K562 (cell line): Measurements from ENCODE around the gene CTDSPL. TPM values are rescaled to one million over a fixed set of nuclear protein-coding genes. Genes with fewer than 3 reads are reported as not detected.

Experiments used
- ATAC-seq: fragments of 200-7000 bp; cut with Tn5 transposase; 3 replicates; pipeline ENCODE4 v1.9.1; 2020; ENCODE audit warnings: moderate library complexity
- BruUV-seq: library from RNA; stranded (reverse); fragments of 400-500 nt; replicated peaks from 2 replicates; lab custom pipeline; 2021; lab: Mats Ljungman, UMichigan
- CTCF ChIA-PET: fragments of 300-600 bp; formaldehyde crosslinking; extraction: SDS; loops from one replicate; lab custom pipeline; 2021; ENCODE audit warnings: low intra/inter-chr PET ratio; lab: Yijun Ruan, JAX
- POLR2A ChIA-PET: fragments of 300-600, 350-650 bp; sonication (Branson Sonifier 250); formaldehyde crosslinking; extraction: SDS; loops from one replicate; lab custom pipeline; 2021; ENCODE audit warnings: antibody characterized with exemption, inconsistent platforms; lab: Yijun Ruan, JAX
- DNase-seq, 4 experiments: peaks; one replicate each; pipeline versions ENCODE4 v3.0.0 to v3.0.0-alpha.2; 2011 to 2018; ENCODE audit warnings: low spot score in 3 of 4, mixed read lengths in 3 of 4; ENCODE audit errors: extremely low read depth in 1 of 4
- FAIRE-seq: peaks from 2 replicates; lab custom pipeline; 2011; peaks lifted over from hg19 to GRCh38; lab: Jason Lieb, UNC
- H2AFZ ChIP-seq: 2 replicates; pipeline ENCODE4 v1.6.0; 2011; ENCODE audit warnings: low read depth, low read length, control low read depth, inconsistent platforms
- H3K27ac ChIP-seq: fragments of 200-600 bp; 3 replicates; pipeline ENCODE4 v1.8.0; 2011; ENCODE audit warnings: low read depth, mild to moderate bottlenecking, control low read depth, inconsistent platforms, low read length, moderate library complexity, mixed read lengths; ENCODE audit errors: extremely low read depth
- H3K27me3 ChIP-seq, 2 experiments: fragments of 300-600 bp in 1 of 2; 2 replicates in 1 of 2; 3 replicates in 1 of 2; pipeline versions ENCODE4 v1.6.0 to v1.8.0; 2011; ENCODE audit warnings: inconsistent platforms in 2 of 2, low read length in 2 of 2, mild to moderate bottlenecking in 1 of 2, mixed read lengths in 1 of 2, moderate library complexity in 1 of 2; ENCODE audit not compliant: control insufficient read depth in 2 of 2, insufficient read depth in 2 of 2
- H3K36me3 ChIP-seq: fragments of 300-600 bp; 3 replicates; pipeline ENCODE4 v1.8.0; 2011; ENCODE audit warnings: mild to moderate bottlenecking, low read length, inconsistent platforms; ENCODE audit not compliant: control insufficient read depth, insufficient read depth
- H3K4me1 ChIP-seq, 2 experiments: fragments of 200-600 bp in 1 of 2; replicated peaks in 1 of 2; 2 replicates in 1 of 2; 3 replicates in 1 of 2; pipeline versions ENCODE4 v1.5.1 to v1.8.0; 2011; ENCODE audit warnings: inconsistent platforms in 2 of 2, low read length in 2 of 2, mild to moderate bottlenecking in 1 of 2, mixed read lengths in 1 of 2, moderate library complexity in 1 of 2; ENCODE audit not compliant: control insufficient read depth in 2 of 2, insufficient read depth in 2 of 2
- H3K4me2 ChIP-seq: 2 replicates; pipeline ENCODE4 v1.6.1; 2011; ENCODE audit warnings: low read length, control low read depth, inconsistent platforms, mixed read lengths; ENCODE audit not compliant: insufficient read depth
- H3K4me3 ChIP-seq: fragments of 200-600 bp; sonication (generic), shearing (Covaris generic); 2 replicates; pipeline ENCODE4 v1.5.1; 2016; ENCODE audit warnings: control low read depth, inconsistent platforms
- H3K79me2 ChIP-seq: fragments of 200-600 bp; 3 replicates; pipeline ENCODE4 v1.8.0; 2011; ENCODE audit warnings: low read length, inconsistent platforms; ENCODE audit not compliant: control insufficient read depth, insufficient read depth
- H3K9ac ChIP-seq, 2 experiments: 2 replicates each; pipeline versions ENCODE4 v1.6.0 to v1.6.1; 2011; ENCODE audit warnings: low read depth in 2 of 2, low read length in 2 of 2, control low read depth in 1 of 2, inconsistent platforms in 1 of 2, mild to moderate bottlenecking in 1 of 2, mixed read lengths in 1 of 2; ENCODE audit not compliant: insufficient read depth in 1 of 2
- H3K9me1 ChIP-seq: one replicate; pipeline ENCODE4 v1.6.0; 2011; ENCODE audit warnings: inconsistent platforms, mild to moderate bottlenecking, low read length, moderate library complexity; ENCODE audit not compliant: control insufficient read depth, insufficient read depth
- H3K9me3 ChIP-seq: replicated peaks from 2 replicates; pipeline ENCODE4 v1.5.1; 2011; ENCODE audit warnings: low read depth, low read length, inconsistent platforms; ENCODE audit not compliant: control insufficient read depth, insufficient read depth
- H4K20me1 ChIP-seq: replicated peaks from 2 replicates; pipeline ENCODE4 v1.6.1; 2011; ENCODE audit warnings: low read length, inconsistent platforms, mixed read lengths; ENCODE audit not compliant: control insufficient read depth, insufficient read depth
- CHCHD3 ChIP-seq: fragments of 250-450 bp; sonication (Bioruptor Pico); IDR thresholded peaks from 2 replicates; pipeline ENCODE4 v2.1.2; 2022; ENCODE audit warnings: mild to moderate bottlenecking
- MCM2 ChIP-seq: fragments of 450-650 bp; IDR thresholded peaks from 2 replicates; pipeline ENCODE4 v1.6.1; 2017; ENCODE audit warnings: low read depth, mild to moderate bottlenecking
- SNRNP70 ChIP-seq: fragments of 200-400 bp; formaldehyde crosslinking; optimal IDR thresholded peaks from 2 replicates; pipeline ENCODE3; 2017; ENCODE audit warnings: low read depth, low read length
- STAT6 ChIP-seq: sonication (generic); formaldehyde crosslinking; IDR thresholded peaks from 2 replicates; pipeline ENCODE4 v1.8.1; 2023; ENCODE audit warnings: mild to moderate bottlenecking, missing genetic modification reagents
- ZNF668 ChIP-seq: fragments of 250-450 bp; sonication (Bioruptor Pico); IDR thresholded peaks from 2 replicates; pipeline ENCODE4 v1.8.0; 2022; ENCODE audit warnings: mild to moderate bottlenecking, inconsistent platforms
- ZNF699 ChIP-seq: fragments of 250-450 bp; sonication (Bioruptor Pico); IDR thresholded peaks from 2 replicates; pipeline ENCODE4 v1.8.0; 2021; ENCODE audit warnings: mild to moderate bottlenecking, moderate library complexity; ENCODE audit not compliant: insufficient replicate concordance
- ZNF75A ChIP-seq: fragments of 450-650 bp; formaldehyde crosslinking; IDR thresholded peaks from 2 replicates; pipeline ENCODE4 v1.4.0; 2020; ENCODE audit warnings: mild to moderate bottlenecking
- WGBS: fragments of 100-300 bp; shearing (Covaris generic); methylation state at CpG from one replicate; pipeline ENCODE4 v1.1.6; 2016; ENCODE audit warnings: low coverage, mixed read lengths; ENCODE audit not compliant: insufficient coverage; ENCODE audit errors: missing lambda C conversion rate; 5-methylcytosine and 5-hydroxymethylcytosine counted together
- in situ Hi-C: fragments of 300-500 bp; cut with MboI; formaldehyde crosslinking; loops from 4 replicates; pipeline ENCODE4 v1.15.0; 2018; ENCODE audit warnings: inconsistent platforms, mixed read lengths
- intact Hi-C: fragments of 100-400 bp; cut with micrococcal nuclease; formaldehyde crosslinking; loops from 2 replicates; pipeline ENCODE4 v1.14.2; 2022
- polyA plus RNA-seq, 8 experiments: library from polyadenylated mRNA; depleted of rRNA in 4 of 8; stranded (reverse) in 5 of 8; unstranded in 3 of 8; fragments of >200 nt; fragmentation: Nextera tagmentation in 2 of 8; fragmentation: Illumina TruSeq in 1 of 8; extraction: Ambion mirVana in 2 of 8; extraction: Trizol in 1 of 8; gene quantifications; 2 replicates each; pipeline versions ENCODE4 v1.2.1 to v1.2.3, GENCODE V29; 2011 to 2014; ENCODE audit warnings: inconsistent platforms in 1 of 8, missing spikeins in 1 of 8
- total RNA-seq, 7 experiments: library from RNA; depleted of rRNA in 6 of 7; stranded (reverse); fragments of >200 nt in 6 of 7; fragmentation: Illumina TruSeq in 2 of 7; extraction: Trizol in 2 of 7; gene quantifications; 2 replicates each; pipeline versions ENCODE4 v1.2.1 to v1.2.3, GENCODE V29; 2011 to 2021; ENCODE audit warnings: low replicate concordance in 1 of 7
- TF ChIP-seq, protein P1 (sequence below): fragments of 250-450 bp; sonication (Bioruptor Pico); IDR thresholded peaks from 2 replicates; pipeline ENCODE4 v1.4.0; 2020
- TF ChIP-seq, protein P2 (sequence below), 2 experiments: fragments of 250-450 bp in 1 of 2; fragments of 450-650 bp in 1 of 2; sonication (Bioruptor Pico) in 1 of 2; IDR thresholded peaks; 2 replicates each; pipeline versions ENCODE4 v1.6.1 to v1.8.0; 2016 to 2021; ENCODE audit warnings: mild to moderate bottlenecking in 2 of 2, moderate library complexity in 2 of 2, missing compliant biosample characterization in 1 of 2, missing genetic modification characterization in 1 of 2
- TF ChIP-seq, protein P3 (sequence below): fragments of 250-450 bp; sonication (Bioruptor Pico); IDR thresholded peaks from 2 replicates; pipeline ENCODE4 v1.4.0; 2020

The CTDSPL gene
- total and polyA plus RNA-seq, 9 of the 15 experiments (the other 6 are each of a cell fraction or from before 2014, with no cell fraction given): 5.1 to 19.3 (median 11.3) TPM

- ATAC-seq: no peak
- H2AFZ ChIP-seq: no peak overlapping the region
- H3K4me1 ChIP-seq: no peaks in the 10 kb centered on the region; a peak in 2 of 5 replicates
- H4K20me1 ChIP-seq: no peaks in the 10 kb centered on the region
- no peaks in the 10 kb centered on the region for H3K36me3 ChIP-seq
- DNase-seq: no peak
- H3K9me3 ChIP-seq: no peaks in the 10 kb centered on the region
- 0% methylated on average over 1 of the region's 1 CpG for WGBS
- POLR2A ChIA-PET: interaction anchor here (0.6 to 0.7 kb wide), 2 partner anchors 9 to 164 kb away, joined by 3 read pairs; no protein-coding TSS in a partner anchor
- H3K4me2 ChIP-seq: no peak overlapping the region
- H3K9ac ChIP-seq: no peak overlapping the region
- H3K4me3 ChIP-seq: no peak overlapping the region
- in situ Hi-C loops: no loop called here
- BruUV-seq: no TSS peak
- CTCF ChIA-PET: no interaction called here
- no peaks in the 10 kb centered on the region for H3K79me2 ChIP-seq
- no peak overlapping the region for H3K27ac ChIP-seq
- no peaks in the 10 kb centered on the region for H3K9me1 ChIP-seq
- no peak for FAIRE-seq
- intact Hi-C loops: no loop called here
- peaks cover 0 to 13% of the 10 kb centered on the region in 2 experiments; a peak in 3 of 5 replicates for H3K27me3 ChIP-seq
- TF ChIP-seq ZNF699 (CRISPR knock-in tag) (no peak), ZNF668 (CRISPR knock-in tag) (no peak), CHCHD3 (CRISPR knock-in tag) (no peak), MCM2 (no peak), STAT6 (CRISPR knock-in tag) (no peak), ZNF75A (no peak), SNRNP70 (no peak)
- TF ChIP-seq, protein P1, sequence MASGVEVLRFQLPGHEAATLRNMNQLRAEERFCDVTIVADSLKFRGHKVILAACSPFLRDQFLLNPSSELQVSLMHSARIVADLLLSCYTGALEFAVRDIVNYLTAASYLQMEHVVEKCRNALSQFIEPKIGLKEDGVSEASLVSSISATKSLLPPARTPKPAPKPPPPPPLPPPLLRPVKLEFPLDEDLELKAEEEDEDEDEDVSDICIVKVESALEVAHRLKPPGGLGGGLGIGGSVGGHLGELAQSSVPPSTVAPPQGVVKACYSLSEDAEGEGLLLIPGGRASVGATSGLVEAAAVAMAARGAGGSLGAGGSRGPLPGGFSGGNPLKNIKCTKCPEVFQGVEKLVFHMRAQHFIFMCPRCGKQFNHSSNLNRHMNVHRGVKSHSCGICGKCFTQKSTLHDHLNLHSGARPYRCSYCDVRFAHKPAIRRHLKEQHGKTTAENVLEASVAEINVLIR (CRISPR knock-in tag): no peak
- TF ChIP-seq, protein P2, sequence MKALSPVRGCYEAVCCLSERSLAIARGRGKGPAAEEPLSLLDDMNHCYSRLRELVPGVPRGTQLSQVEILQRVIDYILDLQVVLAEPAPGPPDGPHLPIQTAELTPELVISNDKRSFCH (CRISPR knock-in tag; IDR thresholded peaks at IDR 0.05): no peak
- TF ChIP-seq, protein P2 (tag; IDR thresholded peaks at IDR 0.05): no peak
- TF ChIP-seq, protein P3, sequence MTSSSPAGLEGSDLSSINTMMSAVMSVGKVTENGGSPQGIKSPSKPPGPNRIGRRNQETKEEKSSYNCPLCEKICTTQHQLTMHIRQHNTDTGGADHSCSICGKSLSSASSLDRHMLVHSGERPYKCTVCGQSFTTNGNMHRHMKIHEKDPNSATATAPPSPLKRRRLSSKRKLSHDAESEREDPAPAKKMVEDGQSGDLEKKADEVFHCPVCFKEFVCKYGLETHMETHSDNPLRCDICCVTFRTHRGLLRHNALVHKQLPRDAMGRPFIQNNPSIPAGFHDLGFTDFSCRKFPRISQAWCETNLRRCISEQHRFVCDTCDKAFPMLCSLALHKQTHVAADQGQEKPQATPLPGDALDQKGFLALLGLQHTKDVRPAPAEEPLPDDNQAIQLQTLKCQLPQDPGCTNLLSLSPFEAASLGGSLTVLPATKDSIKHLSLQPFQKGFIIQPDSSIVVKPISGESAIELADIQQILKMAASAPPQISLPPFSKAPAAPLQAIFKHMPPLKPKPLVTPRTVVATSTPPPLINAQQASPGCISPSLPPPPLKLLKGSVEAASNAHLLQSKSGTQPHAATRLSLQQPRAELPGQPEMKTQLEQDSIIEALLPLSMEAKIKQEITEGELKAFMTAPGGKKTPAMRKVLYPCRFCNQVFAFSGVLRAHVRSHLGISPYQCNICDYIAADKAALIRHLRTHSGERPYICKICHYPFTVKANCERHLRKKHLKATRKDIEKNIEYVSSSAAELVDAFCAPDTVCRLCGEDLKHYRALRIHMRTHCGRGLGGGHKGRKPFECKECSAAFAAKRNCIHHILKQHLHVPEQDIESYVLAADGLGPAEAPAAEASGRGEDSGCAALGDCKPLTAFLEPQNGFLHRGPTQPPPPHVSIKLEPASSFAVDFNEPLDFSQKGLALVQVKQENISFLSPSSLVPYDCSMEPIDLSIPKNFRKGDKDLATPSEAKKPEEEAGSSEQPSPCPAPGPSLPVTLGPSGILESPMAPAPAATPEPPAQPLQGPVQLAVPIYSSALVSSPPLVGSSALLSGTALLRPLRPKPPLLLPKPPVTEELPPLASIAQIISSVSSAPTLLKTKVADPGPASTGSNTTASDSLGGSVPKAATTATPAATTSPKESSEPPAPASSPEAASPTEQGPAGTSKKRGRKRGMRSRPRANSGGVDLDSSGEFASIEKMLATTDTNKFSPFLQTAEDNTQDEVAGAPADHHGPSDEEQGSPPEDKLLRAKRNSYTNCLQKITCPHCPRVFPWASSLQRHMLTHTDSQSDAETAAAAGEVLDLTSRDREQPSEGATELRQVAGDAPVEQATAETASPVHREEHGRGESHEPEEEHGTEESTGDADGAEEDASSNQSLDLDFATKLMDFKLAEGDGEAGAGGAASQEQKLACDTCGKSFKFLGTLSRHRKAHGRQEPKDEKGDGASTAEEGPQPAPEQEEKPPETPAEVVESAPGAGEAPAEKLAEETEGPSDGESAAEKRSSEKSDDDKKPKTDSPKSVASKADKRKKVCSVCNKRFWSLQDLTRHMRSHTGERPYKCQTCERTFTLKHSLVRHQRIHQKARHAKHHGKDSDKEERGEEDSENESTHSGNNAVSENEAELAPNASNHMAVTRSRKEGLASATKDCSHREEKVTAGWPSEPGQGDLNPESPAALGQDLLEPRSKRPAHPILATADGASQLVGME (CRISPR knock-in tag): no peak
Measured at GRCh38 chr3:37824954-37825328, 36.7 kb upstream of the CTDSPL start.
